HCT116 (cell line): ENCODE data around the gene OTUB2. TPM values are rescaled to one million over a fixed set of nuclear protein-coding genes. Genes with fewer than 3 reads are reported as not detected.

Experiments
- ATAC-seq: fragments of 200-7000 bp; cut with Tn5 transposase; 2 replicates; pipeline ENCODE4 v1.9.1; 2020; ENCODE audit warnings: mild to moderate bottlenecking, moderate library complexity
- BruUV-seq: library from RNA; stranded (reverse); fragments of 400-500 nt; replicated peaks from 2 replicates; lab custom pipeline; 2021; lab: Mats Ljungman, UMichigan
- CTCF ChIA-PET: fragments of 300-600 bp; sonication (Branson Sonifier 250); formaldehyde crosslinking; loops from one replicate; lab custom pipeline; 2021; ENCODE audit warnings: antibody characterized with exemption; lab: Charles Lee
- POLR2A ChIA-PET: fragments of 300-600, 350-600 bp; sonication (Branson Sonifier 250); formaldehyde crosslinking; loops from one replicate; lab custom pipeline; 2021; ENCODE audit warnings: antibody characterized with exemption; lab: Charles Lee
- RAD21 ChIA-PET, 2 experiments: fragments of 300-600 bp; sonication (Branson Sonifier 250); formaldehyde crosslinking; loops; one replicate each; lab custom pipeline; 2023; ENCODE audit warnings: low total read pairs in 2 of 2; ENCODE audit not compliant: uncharacterized antibody in 2 of 2, unreplicated experiment in 2 of 2, low non-redundant PET in 1 of 2; lab: Charles Lee
- DNase-seq: peaks from one replicate; pipeline ENCODE4 v3.0.0-alpha.2; 2010; ENCODE audit warnings: low read depth, low spot score
- H2AFZ ChIP-seq: fragments of 200-600 bp; shearing (Covaris generic), sonication (generic); 2 replicates; pipeline ENCODE4 v1.6.1; 2017; ENCODE audit warnings: low read depth, mixed run types, mixed read lengths, antibody characterized with exemption, low read length; ENCODE audit not compliant: poor library complexity, severe bottlenecking
- H3K27ac ChIP-seq: 2 replicates; pipeline ENCODE4 v1.5.1; 2012; ENCODE audit warnings: low read depth, low read length
- H3K27me3 ChIP-seq: fragments of 200-600 bp; sonication (generic); 2 replicates; pipeline ENCODE4 v1.6.1; 2016; ENCODE audit warnings: mixed run types, low read length, mixed read lengths; ENCODE audit not compliant: insufficient read depth
- H3K36me3 ChIP-seq, 2 experiments: fragments of 200-500 bp in 1 of 2; fragments of 200-600 bp in 1 of 2; sonication (Bioruptor generic) in 1 of 2; sonication (generic) in 1 of 2; 2 replicates each; pipeline versions ENCODE4 v1.5.1 to v1.6.1; 2014 to 2016; ENCODE audit warnings: low read length in 2 of 2, inconsistent platforms in 1 of 2, mixed read lengths in 1 of 2, mixed run types in 1 of 2; ENCODE audit not compliant: insufficient read depth in 2 of 2, control insufficient read depth in 1 of 2
- H3K4me1 ChIP-seq, 2 experiments: fragments of 200-600 bp in 1 of 2; sonication (generic) in 1 of 2; 2 replicates each; pipeline versions ENCODE4 v1.5.1 to v1.6.1; 2012 to 2017; ENCODE audit warnings: low read length in 2 of 2, inconsistent platforms in 1 of 2, mild to moderate bottlenecking in 1 of 2, mixed read lengths in 1 of 2, mixed run types in 1 of 2, moderate library complexity in 1 of 2; ENCODE audit not compliant: insufficient read depth in 2 of 2, control insufficient read depth in 1 of 2
- H3K4me2 ChIP-seq: fragments of 200-600 bp; sonication (generic); 2 replicates; pipeline ENCODE4 v1.6.1; 2017; ENCODE audit warnings: mixed run types, low read length, mixed read lengths
- H3K4me3 ChIP-seq, 2 experiments: fragments of 200-600 bp in 1 of 2; sonication (generic) in 1 of 2; replicated peaks in 1 of 2; 2 replicates each; pipeline ENCODE4 v1.5.1; 2011 to 2016; ENCODE audit warnings: low read length in 2 of 2, control low read depth in 1 of 2, low read depth in 1 of 2, mild to moderate bottlenecking in 1 of 2, mixed read lengths in 1 of 2, mixed run types in 1 of 2
- H3K79me2 ChIP-seq: fragments of 200-600 bp; sonication (generic); 2 replicates; pipeline ENCODE4 v1.6.1; 2017; ENCODE audit warnings: mild to moderate bottlenecking, mixed run types, low read length, moderate library complexity, mixed read lengths; ENCODE audit not compliant: insufficient read depth
- H3K9ac ChIP-seq: fragments of 200-600 bp; sonication (generic); 2 replicates; pipeline ENCODE4 v1.6.1; 2016; ENCODE audit warnings: low read length, mixed read lengths
- H3K9me2 ChIP-seq: fragments of 200-600 bp; sonication (generic), shearing (Covaris generic); 2 replicates; pipeline ENCODE4 v1.6.1; 2017; ENCODE audit warnings: mixed run types, mild to moderate bottlenecking, moderate library complexity; ENCODE audit not compliant: insufficient read depth
- H3K9me3 ChIP-seq, 2 experiments: fragments of 200-500 bp in 1 of 2; fragments of 200-600 bp in 1 of 2; sonication (Bioruptor generic) in 1 of 2; sonication (generic) in 1 of 2; 2 replicates each; pipeline ENCODE4 v1.6.1; 2014 to 2017; ENCODE audit warnings: low read length in 2 of 2, mixed read lengths in 2 of 2, inconsistent platforms in 1 of 2, low read depth in 1 of 2, mild to moderate bottlenecking in 1 of 2, mixed run types in 1 of 2, moderate library complexity in 1 of 2; ENCODE audit not compliant: control insufficient read depth in 1 of 2, insufficient read depth in 1 of 2
- H4K20me1 ChIP-seq: fragments of 200-600 bp; sonication (generic), shearing (Covaris generic); 2 replicates; pipeline ENCODE4 v1.6.1; 2017; ENCODE audit warnings: mixed run types, mild to moderate bottlenecking, moderate library complexity; ENCODE audit not compliant: insufficient read depth
- CBX3 ChIP-seq: IDR thresholded peaks from 2 replicates; pipeline ENCODE4 v1.6.1; 2012; ENCODE audit warnings: low read depth
- CEBPB ChIP-seq: IDR thresholded peaks from 2 replicates; pipeline ENCODE4 v1.6.1; 2012; ENCODE audit warnings: low read depth
- EGR1 ChIP-seq: IDR thresholded peaks from 2 replicates; pipeline ENCODE4 v1.6.1; 2012; ENCODE audit warnings: low read depth
- ELF1 ChIP-seq: IDR thresholded peaks from 2 replicates; pipeline ENCODE4 v1.6.1; 2012; ENCODE audit warnings: low read depth, borderline replicate concordance
- EZH2 ChIP-seq: fragments of 200-600 bp; sonication (generic); IDR thresholded peaks from 2 replicates; pipeline ENCODE4 v1.6.1; 2017; ENCODE audit warnings: antibody characterized with exemption, mixed run types
- EZH2phosphoT487 ChIP-seq: fragments of 200-600 bp; IDR thresholded peaks from 2 replicates; pipeline ENCODE4 v1.6.1; 2018; ENCODE audit warnings: antibody characterized with exemption, borderline replicate concordance
- FOSL1 ChIP-seq: IDR thresholded peaks from 2 replicates; pipeline ENCODE4 v1.6.1; 2012; ENCODE audit warnings: low read depth
- JUND ChIP-seq: IDR thresholded peaks from 2 replicates; pipeline ENCODE4 v1.6.1; 2012
- POLR2A ChIP-seq: IDR thresholded peaks from 2 replicates; pipeline ENCODE4 v1.7.0; 2011; ENCODE audit warnings: borderline replicate concordance; ENCODE audit not compliant: insufficient read depth, insufficient read length; ENCODE audit errors: extremely low read depth
- POLR2AphosphoS5 ChIP-seq: IDR thresholded peaks from 2 replicates; pipeline ENCODE4 v1.6.1; 2011; ENCODE audit warnings: mild to moderate bottlenecking, low read depth, low read length, moderate library complexity
- RAD21 ChIP-seq: IDR thresholded peaks from 2 replicates; pipeline ENCODE4 v1.6.1; 2012; ENCODE audit warnings: low read depth, mild to moderate bottlenecking
- SIN3A ChIP-seq: IDR thresholded peaks from 2 replicates; pipeline ENCODE4 v1.6.1; 2012; ENCODE audit warnings: low read depth
- SRF ChIP-seq: IDR thresholded peaks from 2 replicates; pipeline ENCODE4 v1.6.1; 2012; ENCODE audit warnings: low read depth
- YY1 ChIP-seq: IDR thresholded peaks from 2 replicates; pipeline ENCODE4 v1.6.1; 2011; ENCODE audit warnings: low read length, low read depth, moderate library complexity, mild to moderate bottlenecking; ENCODE audit not compliant: insufficient replicate concordance; ENCODE audit errors: extremely low read depth
- ZFX ChIP-seq: fragments of 450-650 bp; IDR thresholded peaks from 2 replicates; pipeline ENCODE4 v1.6.1; 2017
- ZNF274 ChIP-seq: fragments of 200-500 bp; sonication (Bioruptor generic); IDR thresholded peaks from 2 replicates; pipeline ENCODE4 v1.6.1; 2014; ENCODE audit warnings: mild to moderate bottlenecking, low read depth, low read length, inconsistent platforms
- intact Hi-C: fragments of 100-400 bp; cut with micrococcal nuclease; formaldehyde crosslinking; loops from 2 replicates; pipeline ENCODE4 v1.10.0; 2022
- total RNA-seq: library from RNA; stranded (reverse); gene quantifications from one replicate; pipeline ENCODE4 v1.2.1, GENCODE V29; 2021; ENCODE audit not compliant: unreplicated experiment
- TF ChIP-seq, protein P1 (sequence below), 3 experiments: fragments of 200-600 bp in 1 of 3; sonication (generic) in 1 of 3; IDR thresholded peaks in 2 of 3; conservative IDR thresholded peaks in 1 of 3; 2 replicates each; pipeline ENCODE4 v1.5.1; 2012 to 2017; ENCODE audit warnings: low read depth in 2 of 3, low read length in 2 of 3, antibody characterized with exemption in 1 of 3, borderline replicate concordance in 1 of 3, control low read depth in 1 of 3, mild to moderate bottlenecking in 1 of 3, mixed read lengths in 1 of 3, mixed run types in 1 of 3, moderate library complexity in 1 of 3; ENCODE audit not compliant: insufficient read depth in 1 of 3
- TF ChIP-seq, protein P2 (sequence below): IDR thresholded peaks from 2 replicates; pipeline ENCODE4 v1.6.1; 2011; ENCODE audit warnings: mild to moderate bottlenecking, low read length, moderate library complexity; ENCODE audit not compliant: insufficient replicate concordance; ENCODE audit errors: extremely low read depth
- TF ChIP-seq, protein P3 (sequence below): IDR thresholded peaks from 2 replicates; pipeline ENCODE4 v1.6.1; 2012

The OTUB2 gene
- total RNA-seq, 1 experiment from 2014 or later, result 6.6 TPM

DNA sequence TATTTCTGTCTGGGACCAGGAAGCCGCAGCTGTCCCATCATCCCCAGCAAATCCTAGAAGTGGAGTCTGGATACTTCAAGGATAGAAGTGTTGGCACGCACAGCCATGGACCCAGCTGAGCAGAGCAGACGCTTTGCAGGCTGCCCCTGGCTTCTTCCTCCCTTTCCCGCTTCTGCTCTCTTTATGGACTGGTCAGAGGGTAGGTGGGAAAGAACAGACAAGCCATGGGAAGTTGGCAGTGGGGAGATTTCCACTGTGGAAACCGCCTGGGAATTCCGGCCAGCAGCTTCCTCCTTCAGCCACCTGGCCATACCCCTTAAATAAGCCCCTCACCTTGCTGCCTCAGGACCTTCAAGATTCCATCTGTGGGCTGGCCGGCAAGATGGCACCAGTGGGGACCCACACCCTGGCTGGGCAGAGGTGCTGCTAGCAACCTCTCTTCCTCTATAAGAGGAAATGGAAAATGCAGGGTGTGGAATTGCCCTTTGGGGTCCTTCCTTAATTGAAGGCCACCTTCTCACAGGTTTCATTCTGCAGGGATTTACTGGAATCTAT lies 20.6 kb downstream of the OTUB2 start:
- TF ChIP-seq SIN3A (no peak), CEBPB (no peak), ZFX (no peak), POLR2A (no peak), ELF1 (no peak), POLR2AphosphoS5 (no peak), RAD21 (no peak), ZNF274 (no peak), CBX3 (no peak), FOSL1 (no peak), JUND (no peak), YY1 (no peak), EGR1 (no peak), SRF (no peak), EZH2 (no peak), EZH2phosphoT487 (no peak)
- TF ChIP-seq, protein P1, sequence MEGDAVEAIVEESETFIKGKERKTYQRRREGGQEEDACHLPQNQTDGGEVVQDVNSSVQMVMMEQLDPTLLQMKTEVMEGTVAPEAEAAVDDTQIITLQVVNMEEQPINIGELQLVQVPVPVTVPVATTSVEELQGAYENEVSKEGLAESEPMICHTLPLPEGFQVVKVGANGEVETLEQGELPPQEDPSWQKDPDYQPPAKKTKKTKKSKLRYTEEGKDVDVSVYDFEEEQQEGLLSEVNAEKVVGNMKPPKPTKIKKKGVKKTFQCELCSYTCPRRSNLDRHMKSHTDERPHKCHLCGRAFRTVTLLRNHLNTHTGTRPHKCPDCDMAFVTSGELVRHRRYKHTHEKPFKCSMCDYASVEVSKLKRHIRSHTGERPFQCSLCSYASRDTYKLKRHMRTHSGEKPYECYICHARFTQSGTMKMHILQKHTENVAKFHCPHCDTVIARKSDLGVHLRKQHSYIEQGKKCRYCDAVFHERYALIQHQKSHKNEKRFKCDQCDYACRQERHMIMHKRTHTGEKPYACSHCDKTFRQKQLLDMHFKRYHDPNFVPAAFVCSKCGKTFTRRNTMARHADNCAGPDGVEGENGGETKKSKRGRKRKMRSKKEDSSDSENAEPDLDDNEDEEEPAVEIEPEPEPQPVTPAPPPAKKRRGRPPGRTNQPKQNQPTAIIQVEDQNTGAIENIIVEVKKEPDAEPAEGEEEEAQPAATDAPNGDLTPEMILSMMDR (IDR thresholded peaks at IDR 0.05 in 2 of 3, conservative IDR thresholded peaks at IDR 0.05 in 1 of 3; ENCODE audit: borderline replicate concordance in 1 of 3, insufficient read depth in 1 of 3, low read depth in 2 of 3, low read length in 2 of 3), result no peak
- TF ChIP-seq, protein P2, sequence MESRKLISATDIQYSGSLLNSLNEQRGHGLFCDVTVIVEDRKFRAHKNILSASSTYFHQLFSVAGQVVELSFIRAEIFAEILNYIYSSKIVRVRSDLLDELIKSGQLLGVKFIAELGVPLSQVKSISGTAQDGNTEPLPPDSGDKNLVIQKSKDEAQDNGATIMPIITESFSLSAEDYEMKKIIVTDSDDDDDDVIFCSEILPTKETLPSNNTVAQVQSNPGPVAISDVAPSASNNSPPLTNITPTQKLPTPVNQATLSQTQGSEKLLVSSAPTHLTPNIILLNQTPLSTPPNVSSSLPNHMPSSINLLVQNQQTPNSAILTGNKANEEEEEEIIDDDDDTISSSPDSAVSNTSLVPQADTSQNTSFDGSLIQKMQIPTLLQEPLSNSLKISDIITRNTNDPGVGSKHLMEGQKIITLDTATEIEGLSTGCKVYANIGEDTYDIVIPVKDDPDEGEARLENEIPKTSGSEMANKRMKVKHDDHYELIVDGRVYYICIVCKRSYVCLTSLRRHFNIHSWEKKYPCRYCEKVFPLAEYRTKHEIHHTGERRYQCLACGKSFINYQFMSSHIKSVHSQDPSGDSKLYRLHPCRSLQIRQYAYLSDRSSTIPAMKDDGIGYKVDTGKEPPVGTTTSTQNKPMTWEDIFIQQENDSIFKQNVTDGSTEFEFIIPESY, result no peak
- TF ChIP-seq, protein P3, sequence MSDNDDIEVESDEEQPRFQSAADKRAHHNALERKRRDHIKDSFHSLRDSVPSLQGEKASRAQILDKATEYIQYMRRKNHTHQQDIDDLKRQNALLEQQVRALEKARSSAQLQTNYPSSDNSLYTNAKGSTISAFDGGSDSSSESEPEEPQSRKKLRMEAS, result no peak
- Histone ChIP-seq H3K4me1 (no peaks in the 10 kb centered on the region), H3K27ac (no peak overlapping the region), H3K27me3 (no peaks in the 10 kb centered on the region), H4K20me1 (no peaks in the 10 kb centered on the region), H3K9me3 (no peaks in the 10 kb centered on the region), H2AFZ (no peak overlapping the region), H3K9me2 (no peaks in the 10 kb centered on the region), H3K79me2 (no peaks in the 10 kb centered on the region; the same call in 1 of the 2 replicates), H3K4me3 (no peak overlapping the region), H3K36me3 (peaks cover 24 to 40% of the 10 kb centered on the region in 2 experiments; a peak in 3 of 4 replicates), H3K9ac (no peak overlapping the region), H3K4me2 (no peak overlapping the region)
- ChIA-PET CTCF (no interaction called here), POLR2A (no interaction called here), RAD21 (no interaction called here)
- BruUV-seq, result no TSS peak
- ATAC-seq (no peak), DNase-seq (no peak)
- intact Hi-C loops, result no loop called here
